ENCODE results near the gene RLF. TPM values are rescaled to one million over a fixed set of nuclear protein-coding genes. Genes with fewer than 3 reads are reported as not detected.

The RLF gene
- total and polyA plus RNA-seq, 4 donors = 1.7 to 13.4 (median 6.3) TPM

- TF ChIP-seq, protein P1, sequence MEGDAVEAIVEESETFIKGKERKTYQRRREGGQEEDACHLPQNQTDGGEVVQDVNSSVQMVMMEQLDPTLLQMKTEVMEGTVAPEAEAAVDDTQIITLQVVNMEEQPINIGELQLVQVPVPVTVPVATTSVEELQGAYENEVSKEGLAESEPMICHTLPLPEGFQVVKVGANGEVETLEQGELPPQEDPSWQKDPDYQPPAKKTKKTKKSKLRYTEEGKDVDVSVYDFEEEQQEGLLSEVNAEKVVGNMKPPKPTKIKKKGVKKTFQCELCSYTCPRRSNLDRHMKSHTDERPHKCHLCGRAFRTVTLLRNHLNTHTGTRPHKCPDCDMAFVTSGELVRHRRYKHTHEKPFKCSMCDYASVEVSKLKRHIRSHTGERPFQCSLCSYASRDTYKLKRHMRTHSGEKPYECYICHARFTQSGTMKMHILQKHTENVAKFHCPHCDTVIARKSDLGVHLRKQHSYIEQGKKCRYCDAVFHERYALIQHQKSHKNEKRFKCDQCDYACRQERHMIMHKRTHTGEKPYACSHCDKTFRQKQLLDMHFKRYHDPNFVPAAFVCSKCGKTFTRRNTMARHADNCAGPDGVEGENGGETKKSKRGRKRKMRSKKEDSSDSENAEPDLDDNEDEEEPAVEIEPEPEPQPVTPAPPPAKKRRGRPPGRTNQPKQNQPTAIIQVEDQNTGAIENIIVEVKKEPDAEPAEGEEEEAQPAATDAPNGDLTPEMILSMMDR (IDR thresholded peaks at IDR 0.05; ENCODE audit: low read depth, low read length, missing input control) = no peak
- TF ChIP-seq TAF1 (conservative IDR thresholded peaks at IDR 0.05) (no peak), RAD21 (IDR thresholded peaks at IDR 0.05) (no peak), HNF4G (IDR thresholded peaks at IDR 0.05) (no peak), ZBTB33 (IDR thresholded peaks at IDR 0.05) (no peak), NR2F2 (IDR thresholded peaks at IDR 0.05) (no peak), YY1 (IDR thresholded peaks at IDR 0.05) (no peak)
- H3K9ac ChIP-seq (ENCODE audit: low read depth in 1 of 2, low read length in 2 of 2) = no peak overlapping the region
- no peak for DNase-seq (ENCODE audit: low spot score)
- no peaks in the 10 kb centered on the region for H3K4me1 ChIP-seq (ENCODE audit: control insufficient read depth in 4 of 4, insufficient read depth in 4 of 4, low read length in 3 of 4)
- peaks cover 4 to 21% (median 6%) of the 10 kb centered on the region in 4 donors for H3K36me3 ChIP-seq (ENCODE audit: control insufficient read depth in 4 of 4, insufficient read depth in 3 of 4, low read depth in 1 of 4, low read length in 3 of 4)
- 85% methylated on average over 3 of the region's 3 CpGs for WGBS
- H3K9me3 ChIP-seq (ENCODE audit: control insufficient read depth in 4 of 4, low read length in 3 of 4) = no peaks in the 10 kb centered on the region
- H3K27ac ChIP-seq (ENCODE audit: low read depth in 1 of 2, low read length in 2 of 2) = no peak overlapping the region
- H3K4me3 ChIP-seq (ENCODE audit: low read depth in 1 of 3, low read length in 3 of 3) = no peak overlapping the region
- H3K27me3 ChIP-seq (ENCODE audit: control insufficient read depth in 4 of 4, insufficient read depth in 4 of 4, low read length in 3 of 4) = no peaks in the 10 kb centered on the region
Measured at GRCh38 chr1:40210511-40211204, 49.5 kb downstream of the RLF start.

DNA sequence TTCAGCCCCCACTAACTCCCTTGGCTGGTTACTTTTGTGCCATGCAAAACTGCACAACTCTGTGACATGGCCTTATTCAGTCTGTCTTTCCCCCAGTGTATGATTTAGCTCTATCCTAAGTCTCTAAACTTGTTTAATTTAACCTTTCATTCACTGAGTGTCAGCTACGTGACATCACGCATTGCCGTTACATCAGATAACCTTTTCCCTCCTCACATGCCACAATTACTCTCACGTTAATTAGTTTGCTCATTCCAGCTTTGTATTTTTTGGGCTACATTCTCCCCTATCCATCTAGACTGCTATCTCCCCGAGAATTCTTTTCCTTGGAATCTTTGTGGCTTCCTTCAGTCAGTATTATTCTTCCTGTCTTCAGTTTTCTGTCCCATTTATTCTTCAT lies 57.1 kb downstream of the RLF start:
- DNase-seq (ENCODE audit: low spot score) = no peak
- H3K4me3 ChIP-seq (ENCODE audit: low read depth in 1 of 3, low read length in 3 of 3) = no peak overlapping the region
- H3K9ac ChIP-seq (ENCODE audit: low read depth in 1 of 2, low read length in 2 of 2) = no peak overlapping the region
- peaks cover 2 to 5% (median 2%) of the 10 kb centered on the region in 4 donors for H3K36me3 ChIP-seq (ENCODE audit: control insufficient read depth in 4 of 4, insufficient read depth in 3 of 4, low read depth in 1 of 4, low read length in 3 of 4)
- H3K27me3 ChIP-seq (ENCODE audit: control insufficient read depth in 4 of 4, insufficient read depth in 4 of 4, low read length in 3 of 4) = no peaks in the 10 kb centered on the region
- no peak for TF ChIP-seq RAD21 (IDR thresholded peaks at IDR 0.05)
- no peak for TF ChIP-seq MAX (IDR thresholded peaks at IDR 0.05)
- no peak for TF ChIP-seq GABPA (IDR thresholded peaks at IDR 0.05 in 1 of 2, conservative IDR thresholded peaks at IDR 0.05 in 1 of 2)
- TF ChIP-seq HNF4G (IDR thresholded peaks at IDR 0.05) = no peak
- no peak for TF ChIP-seq REST (IDR thresholded peaks at IDR 0.05)
- TF ChIP-seq RXRA (IDR thresholded peaks at IDR 0.05) = no peak
- no peak for TF ChIP-seq YY1 (IDR thresholded peaks at IDR 0.05)
- TF ChIP-seq NR2F2 (IDR thresholded peaks at IDR 0.05) = no peak
- no peak for TF ChIP-seq SP1 (IDR thresholded peaks at IDR 0.05)
- TF ChIP-seq FOXA2 (IDR thresholded peaks at IDR 0.05) = no peak
- TF ChIP-seq EGR1 (IDR thresholded peaks at IDR 0.05; ENCODE audit: low read depth in 2 of 2) = no peak
- TF ChIP-seq, protein P1 (IDR thresholded peaks at IDR 0.05; ENCODE audit: low read depth, low read length, missing input control) = no peak
- no peak for TF ChIP-seq TAF1 (conservative IDR thresholded peaks at IDR 0.05)
- TF ChIP-seq, protein P2, sequence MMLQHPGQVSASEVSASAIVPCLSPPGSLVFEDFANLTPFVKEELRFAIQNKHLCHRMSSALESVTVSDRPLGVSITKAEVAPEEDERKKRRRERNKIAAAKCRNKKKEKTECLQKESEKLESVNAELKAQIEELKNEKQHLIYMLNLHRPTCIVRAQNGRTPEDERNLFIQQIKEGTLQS (IDR thresholded peaks at IDR 0.05) = no peak
- TF ChIP-seq FOXA1 (IDR thresholded peaks at IDR 0.05) = no peak
- no peak for TF ChIP-seq HNF4A (conservative IDR thresholded peaks at IDR 0.05)
- no peak for TF ChIP-seq ZBTB33 (IDR thresholded peaks at IDR 0.05)
- TF ChIP-seq JUND (IDR thresholded peaks at IDR 0.05) = no peak
- H3K9me3 ChIP-seq (ENCODE audit: control insufficient read depth in 4 of 4, low read length in 3 of 4) = no peaks in the 10 kb centered on the region
- H3K27ac ChIP-seq (ENCODE audit: low read depth in 1 of 2, low read length in 2 of 2) = no peak overlapping the region
- no peaks in the 10 kb centered on the region for H3K4me1 ChIP-seq (ENCODE audit: control insufficient read depth in 4 of 4, insufficient read depth in 4 of 4, low read length in 3 of 4)
- WGBS = 97% methylated on average over 5 of the region's 5 CpGs

All from liver (tissue), 9 donors.